ENCODE measurements around the gene PRR33. TPM values are rescaled to one million over a fixed set of nuclear protein-coding genes. Genes with fewer than 3 reads are reported as not detected.

PRR33 gene
- total and polyA plus RNA-seq, 2 donors (not counting 3 experiments of a cell fraction or from before 2014, with no cell fraction given), result not detected

DNA sequence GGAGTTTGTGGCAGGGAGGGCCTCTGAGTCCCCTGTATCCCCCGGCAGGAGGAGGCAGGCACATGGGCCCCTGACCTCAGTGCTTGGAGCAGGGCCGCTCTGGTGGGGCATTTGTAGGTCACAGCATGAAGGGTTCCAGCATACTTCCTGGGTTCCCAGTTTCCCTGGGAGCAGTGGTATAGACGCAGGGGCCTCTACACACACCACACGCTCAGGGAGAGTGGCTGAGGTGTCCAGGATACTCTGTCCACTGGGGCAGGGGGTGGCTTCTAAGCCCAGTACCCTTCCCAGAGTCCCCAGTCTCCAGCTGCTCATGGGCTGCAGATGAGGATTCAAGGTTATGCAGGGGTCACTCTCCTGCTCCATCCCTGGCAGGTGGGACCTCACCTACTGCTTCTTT is 32.7 kb downstream of the PRR33 start:
- POLR2A ChIA-PET, result no interaction called here
- Histone ChIP-seq H3K4me3 (replicated peaks in 1 of 3; ENCODE audit: insufficient read depth in 1 of 3, low read depth in 1 of 3, low read length in 3 of 3) (no peak overlapping the region), H4K20me1 (replicated peaks; ENCODE audit: control insufficient read depth, extremely low read depth, insufficient read depth, low read length) (no peaks in the 10 kb centered on the region), H2AFZ (ENCODE audit: low read depth, low read length) (no peak overlapping the region), H3K9me1 (replicated peaks; ENCODE audit: control insufficient read depth, extremely low read depth, insufficient read depth, low read length) (no peaks in the 10 kb centered on the region), H3K9ac (replicated peaks; ENCODE audit: extremely low read depth, insufficient read depth, low read length) (no peak overlapping the region), H3K4me2 (ENCODE audit: insufficient read depth, low read length) (no peak overlapping the region), H3K79me2 (ENCODE audit: control insufficient read depth, insufficient read depth, low read length) (no peaks in the 10 kb centered on the region), H3K27me3 (ENCODE audit: control insufficient read depth in 2 of 2, insufficient read depth in 2 of 2, low read length in 2 of 2) (no peaks in the 10 kb centered on the region), H3K27ac (ENCODE audit: insufficient read depth, low read depth, low read length) (no peak overlapping the region), H3K9me3 (replicated peaks; ENCODE audit: control insufficient read depth, insufficient read depth, low read length) (no peaks in the 10 kb centered on the region), H3K4me1 (ENCODE audit: control insufficient read depth, extremely low read depth, insufficient read depth, low read length) (peaks cover 10% of the 10 kb centered on the region), H3K36me3 (ENCODE audit: control insufficient read depth in 2 of 2, extremely low read depth in 1 of 2, insufficient read depth in 2 of 2, low read length in 2 of 2) (no peaks in the 10 kb centered on the region)
- TF ChIP-seq, protein P1, sequence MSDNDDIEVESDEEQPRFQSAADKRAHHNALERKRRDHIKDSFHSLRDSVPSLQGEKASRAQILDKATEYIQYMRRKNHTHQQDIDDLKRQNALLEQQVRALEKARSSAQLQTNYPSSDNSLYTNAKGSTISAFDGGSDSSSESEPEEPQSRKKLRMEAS (IDR thresholded peaks at IDR 0.05; ENCODE audit: insufficient read depth, insufficient read length), result no peak
- no peak for TF ChIP-seq CTCF (IDR thresholded peaks at IDR 0.05; ENCODE audit: extremely low read depth in 1 of 2, insufficient read depth in 1 of 2, low read depth in 1 of 2, low read length in 2 of 2)
- no peak for TF ChIP-seq FOS (IDR thresholded peaks at IDR 0.05; ENCODE audit: borderline replicate concordance, insufficient read depth, low read length)
- no peak for TF ChIP-seq POLR2AphosphoS5 (IDR thresholded peaks at IDR 0.05; ENCODE audit: insufficient read depth, low read depth, low read length)
- no peak for TF ChIP-seq POLR2A (IDR thresholded peaks at IDR 0.05; ENCODE audit: low read depth, low read length)
- no peak for TF ChIP-seq GATA2 (IDR thresholded peaks at IDR 0.05; ENCODE audit: insufficient read depth, insufficient read length, low read depth, low read length)
- dilution Hi-C loops (cut with MboI; ENCODE audit: extremely low pct_ligation_motif_present, low sequenced_read_pairs) (no loop called here), intact Hi-C loops (cut with micrococcal nuclease) (no loop called here)
- FAIRE-seq, result no peak
- no peak for DNase-seq (ENCODE audit: low read depth, low spot score)
- CTCF ChIA-PET, result interaction anchor here (2.2 kb wide), 1 partner anchor 23 kb away, joined by 8 read pairs; no protein-coding TSS in a partner anchor
- BruUV-seq (replicated peaks), result no TSS peak
